ENCODE measurements around the gene CREB5.

Gene CREB5

GRCh38 chr7:28435732-28436378, 23.5 kb downstream of the CREB5 start:
- no peak for DNase-seq

- DNase-seq: no peak
Observed at GRCh38 chr7:28440055-28440601, 27.8 kb downstream of the CREB5 start.

- DNase-seq: no peak
Observed at GRCh38 chr7:28442540-28443420, 30.5 kb downstream of the CREB5 start.

GRCh38 chr7:28446131-28446530, 33.8 kb downstream of the CREB5 start:
- no peak for DNase-seq

- DNase-seq: no peak
Observed at GRCh38 chr7:28447071-28447470, 34.8 kb downstream of the CREB5 start.

GRCh38 chr7:28448708-28449107, 36.4 kb downstream of the CREB5 start:
- no peak for DNase-seq

- DNase-seq: no peak
Observed at GRCh38 chr7:28452681-28453080, 40.4 kb downstream of the CREB5 start.

GRCh38 chr7:28455486-28455885, 43.2 kb downstream of the CREB5 start:
- DNase-seq: no peak

GRCh38 chr7:28456044-28456443, 43.7 kb downstream of the CREB5 start:
- no peak for DNase-seq

- DNase-seq: no peak
Observed at GRCh38 chr7:28458732-28459131, 46.4 kb downstream of the CREB5 start.

- DNase-seq: no peak
Observed at GRCh38 chr7:28459306-28459705, 47.0 kb downstream of the CREB5 start.

- no peak for DNase-seq
Observed at GRCh38 chr7:28465697-28466096, 53.4 kb downstream of the CREB5 start.

GRCh38 chr7:28466341-28466740, 54.0 kb downstream of the CREB5 start:
- no peak for DNase-seq

GRCh38 chr7:28466885-28467284, 54.6 kb downstream of the CREB5 start:
- no peak for DNase-seq

- DNase-seq: no peak
Observed at GRCh38 chr7:28469562-28469961, 57.2 kb downstream of the CREB5 start.

GRCh38 chr7:28470344-28470743, 58.0 kb downstream of the CREB5 start:
- no peak for DNase-seq

- DNase-seq: no peak
Observed at GRCh38 chr7:28472332-28472731, 60.0 kb downstream of the CREB5 start.

GRCh38 chr7:28473571-28474281, 61.4 kb downstream of the CREB5 start:
- DNase-seq: no peak

- no peak for DNase-seq
Observed at GRCh38 chr7:28474282-28474638, 61.9 kb downstream of the CREB5 start.

GRCh38 chr7:28474640-28475039, 62.3 kb downstream of the CREB5 start:
- DNase-seq: no peak

- peak; percentile 77 to 94 for DNase-seq
Observed at GRCh38 chr7:28477041-28477442, 64.7 kb downstream of the CREB5 start.

- no peak for DNase-seq
Observed at GRCh38 chr7:28478656-28479055, 66.3 kb downstream of the CREB5 start.

- peak; percentile 18 to 72 for DNase-seq
Observed at GRCh38 chr7:28479507-28479947, 67.2 kb downstream of the CREB5 start.
